DOHH2 (cell line): ENCODE measurements around the gene RAMP1.

Source experiments
- EZH2phosphoT487 ChIP-seq: fragments of 200-600 bp; sonication (generic); IDR thresholded peaks from 2 replicates; pipeline ENCODE4 v1.6.1; 2017; ENCODE audit warnings: borderline replicate concordance, mild to moderate bottlenecking, antibody characterized with exemption, low read length, moderate library complexity, mixed read lengths
- TF ChIP-seq, protein P1 (sequence below): fragments of 200-600 bp; sonication (generic); IDR thresholded peaks from one replicate; pipeline ENCODE4 v1.5.1; 2014; ENCODE audit warnings: antibody characterized with exemption, mild to moderate bottlenecking, low read depth, low read length; ENCODE audit not compliant: poor library complexity, severe bottlenecking

DNA sequence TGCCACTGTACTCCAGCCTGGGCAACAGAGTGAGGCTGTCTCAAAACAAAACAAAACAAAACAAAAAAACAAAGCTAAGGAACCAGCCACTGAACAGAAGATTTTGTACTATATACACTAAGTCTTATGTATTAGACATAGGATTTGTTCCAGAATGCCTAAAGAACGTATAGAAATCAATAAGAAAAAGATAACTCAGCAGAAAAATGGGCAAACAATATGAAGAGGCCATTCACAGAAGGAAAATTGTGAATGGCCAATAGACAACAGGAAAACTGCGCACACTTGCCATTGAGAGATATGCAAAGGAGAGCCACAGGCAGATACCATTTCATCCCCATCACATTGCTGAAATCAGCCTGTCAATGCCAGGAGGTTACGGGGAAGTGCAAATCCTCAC is 92.5 kb downstream of the RAMP1 start:
- TF ChIP-seq, protein P1, sequence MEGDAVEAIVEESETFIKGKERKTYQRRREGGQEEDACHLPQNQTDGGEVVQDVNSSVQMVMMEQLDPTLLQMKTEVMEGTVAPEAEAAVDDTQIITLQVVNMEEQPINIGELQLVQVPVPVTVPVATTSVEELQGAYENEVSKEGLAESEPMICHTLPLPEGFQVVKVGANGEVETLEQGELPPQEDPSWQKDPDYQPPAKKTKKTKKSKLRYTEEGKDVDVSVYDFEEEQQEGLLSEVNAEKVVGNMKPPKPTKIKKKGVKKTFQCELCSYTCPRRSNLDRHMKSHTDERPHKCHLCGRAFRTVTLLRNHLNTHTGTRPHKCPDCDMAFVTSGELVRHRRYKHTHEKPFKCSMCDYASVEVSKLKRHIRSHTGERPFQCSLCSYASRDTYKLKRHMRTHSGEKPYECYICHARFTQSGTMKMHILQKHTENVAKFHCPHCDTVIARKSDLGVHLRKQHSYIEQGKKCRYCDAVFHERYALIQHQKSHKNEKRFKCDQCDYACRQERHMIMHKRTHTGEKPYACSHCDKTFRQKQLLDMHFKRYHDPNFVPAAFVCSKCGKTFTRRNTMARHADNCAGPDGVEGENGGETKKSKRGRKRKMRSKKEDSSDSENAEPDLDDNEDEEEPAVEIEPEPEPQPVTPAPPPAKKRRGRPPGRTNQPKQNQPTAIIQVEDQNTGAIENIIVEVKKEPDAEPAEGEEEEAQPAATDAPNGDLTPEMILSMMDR: no peak
- TF ChIP-seq EZH2phosphoT487: no peak
